Measurements from ENCODE around the gene PSME3IP1.

The PSME3IP1 gene

DNA sequence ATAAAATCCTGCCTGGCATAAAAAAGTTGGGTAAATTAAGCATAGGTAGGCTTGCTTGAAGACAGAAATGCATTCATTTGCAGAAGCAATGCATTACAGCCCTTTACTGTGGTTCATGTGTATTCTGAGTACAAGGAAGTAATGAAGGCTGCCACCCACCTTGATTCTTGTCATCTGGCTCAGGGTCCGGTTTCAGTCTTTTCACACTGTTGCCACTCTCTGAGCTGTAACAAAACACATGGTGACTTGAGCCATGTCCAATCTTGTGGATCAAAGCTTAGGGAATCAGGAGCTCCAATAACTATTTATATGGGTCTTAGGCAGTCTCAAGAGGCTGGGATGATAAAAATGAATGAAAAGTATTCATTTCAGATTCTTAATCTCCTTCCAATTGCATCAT lies 22.0 kb downstream of the PSME3IP1 start:
- no peak for DNase-seq (ENCODE audit: low read depth in 1 of 2, low spot score in 1 of 2)
- no peak for TF ChIP-seq GABPA (IDR thresholded peaks at IDR 0.05; ENCODE audit: low read depth)
- TF ChIP-seq SPI1 (IDR thresholded peaks at IDR 0.05; ENCODE audit: borderline replicate concordance, low read depth) = no peak
- TF ChIP-seq, protein P1, sequence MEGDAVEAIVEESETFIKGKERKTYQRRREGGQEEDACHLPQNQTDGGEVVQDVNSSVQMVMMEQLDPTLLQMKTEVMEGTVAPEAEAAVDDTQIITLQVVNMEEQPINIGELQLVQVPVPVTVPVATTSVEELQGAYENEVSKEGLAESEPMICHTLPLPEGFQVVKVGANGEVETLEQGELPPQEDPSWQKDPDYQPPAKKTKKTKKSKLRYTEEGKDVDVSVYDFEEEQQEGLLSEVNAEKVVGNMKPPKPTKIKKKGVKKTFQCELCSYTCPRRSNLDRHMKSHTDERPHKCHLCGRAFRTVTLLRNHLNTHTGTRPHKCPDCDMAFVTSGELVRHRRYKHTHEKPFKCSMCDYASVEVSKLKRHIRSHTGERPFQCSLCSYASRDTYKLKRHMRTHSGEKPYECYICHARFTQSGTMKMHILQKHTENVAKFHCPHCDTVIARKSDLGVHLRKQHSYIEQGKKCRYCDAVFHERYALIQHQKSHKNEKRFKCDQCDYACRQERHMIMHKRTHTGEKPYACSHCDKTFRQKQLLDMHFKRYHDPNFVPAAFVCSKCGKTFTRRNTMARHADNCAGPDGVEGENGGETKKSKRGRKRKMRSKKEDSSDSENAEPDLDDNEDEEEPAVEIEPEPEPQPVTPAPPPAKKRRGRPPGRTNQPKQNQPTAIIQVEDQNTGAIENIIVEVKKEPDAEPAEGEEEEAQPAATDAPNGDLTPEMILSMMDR (IDR thresholded peaks at IDR 0.05; ENCODE audit: insufficient read depth, low read length) = no peak
- TF ChIP-seq, protein P2, sequence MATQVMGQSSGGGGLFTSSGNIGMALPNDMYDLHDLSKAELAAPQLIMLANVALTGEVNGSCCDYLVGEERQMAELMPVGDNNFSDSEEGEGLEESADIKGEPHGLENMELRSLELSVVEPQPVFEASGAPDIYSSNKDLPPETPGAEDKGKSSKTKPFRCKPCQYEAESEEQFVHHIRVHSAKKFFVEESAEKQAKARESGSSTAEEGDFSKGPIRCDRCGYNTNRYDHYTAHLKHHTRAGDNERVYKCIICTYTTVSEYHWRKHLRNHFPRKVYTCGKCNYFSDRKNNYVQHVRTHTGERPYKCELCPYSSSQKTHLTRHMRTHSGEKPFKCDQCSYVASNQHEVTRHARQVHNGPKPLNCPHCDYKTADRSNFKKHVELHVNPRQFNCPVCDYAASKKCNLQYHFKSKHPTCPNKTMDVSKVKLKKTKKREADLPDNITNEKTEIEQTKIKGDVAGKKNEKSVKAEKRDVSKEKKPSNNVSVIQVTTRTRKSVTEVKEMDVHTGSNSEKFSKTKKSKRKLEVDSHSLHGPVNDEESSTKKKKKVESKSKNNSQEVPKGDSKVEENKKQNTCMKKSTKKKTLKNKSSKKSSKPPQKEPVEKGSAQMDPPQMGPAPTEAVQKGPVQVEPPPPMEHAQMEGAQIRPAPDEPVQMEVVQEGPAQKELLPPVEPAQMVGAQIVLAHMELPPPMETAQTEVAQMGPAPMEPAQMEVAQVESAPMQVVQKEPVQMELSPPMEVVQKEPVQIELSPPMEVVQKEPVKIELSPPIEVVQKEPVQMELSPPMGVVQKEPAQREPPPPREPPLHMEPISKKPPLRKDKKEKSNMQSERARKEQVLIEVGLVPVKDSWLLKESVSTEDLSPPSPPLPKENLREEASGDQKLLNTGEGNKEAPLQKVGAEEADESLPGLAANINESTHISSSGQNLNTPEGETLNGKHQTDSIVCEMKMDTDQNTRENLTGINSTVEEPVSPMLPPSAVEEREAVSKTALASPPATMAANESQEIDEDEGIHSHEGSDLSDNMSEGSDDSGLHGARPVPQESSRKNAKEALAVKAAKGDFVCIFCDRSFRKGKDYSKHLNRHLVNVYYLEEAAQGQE (IDR thresholded peaks at IDR 0.05; ENCODE audit: insufficient replicate concordance, low read depth) = no peak
- no peak for TF ChIP-seq POLR2AphosphoS5 (IDR thresholded peaks at IDR 0.05; ENCODE audit: low read depth)
- Histone ChIP-seq H3K27ac (replicated peaks) (no peak overlapping the region), H3K4me3 (replicated peaks; ENCODE audit: insufficient read depth, low read length) (no peak overlapping the region), H3K27me3 (ENCODE audit: insufficient read depth, poor library complexity, severe bottlenecking) (no peaks in the 10 kb centered on the region)

DNA sequence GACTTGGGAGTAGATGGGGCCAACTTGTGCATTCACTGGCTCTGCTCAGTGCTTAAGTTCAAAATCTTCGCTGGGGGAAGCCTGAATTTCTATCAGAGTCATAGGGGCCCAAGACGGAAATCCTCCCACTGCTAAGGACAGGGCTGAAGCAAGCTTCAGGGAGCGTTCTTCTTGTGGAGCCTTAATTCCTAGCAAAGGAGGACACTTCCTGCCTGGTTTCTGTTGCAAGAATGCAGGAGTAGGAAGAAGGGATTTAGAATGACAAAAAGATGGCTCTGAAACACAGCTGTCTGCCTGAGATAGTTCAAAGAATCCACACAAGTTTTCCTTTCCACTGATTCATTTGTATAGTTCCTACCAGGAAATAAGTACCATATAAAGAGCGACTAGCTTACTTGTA lies 26.4 kb downstream of the PSME3IP1 start:
- H3K27ac ChIP-seq (replicated peaks) = no peak overlapping the region
- no peak for TF ChIP-seq GABPA (IDR thresholded peaks at IDR 0.05; ENCODE audit: low read depth)
- H3K27me3 ChIP-seq (ENCODE audit: insufficient read depth, poor library complexity, severe bottlenecking) = no peaks in the 10 kb centered on the region
- H3K4me3 ChIP-seq (replicated peaks; ENCODE audit: insufficient read depth, low read length) = no peak overlapping the region
- DNase-seq (ENCODE audit: low read depth in 1 of 2, low spot score in 1 of 2) = no peak

DNA sequence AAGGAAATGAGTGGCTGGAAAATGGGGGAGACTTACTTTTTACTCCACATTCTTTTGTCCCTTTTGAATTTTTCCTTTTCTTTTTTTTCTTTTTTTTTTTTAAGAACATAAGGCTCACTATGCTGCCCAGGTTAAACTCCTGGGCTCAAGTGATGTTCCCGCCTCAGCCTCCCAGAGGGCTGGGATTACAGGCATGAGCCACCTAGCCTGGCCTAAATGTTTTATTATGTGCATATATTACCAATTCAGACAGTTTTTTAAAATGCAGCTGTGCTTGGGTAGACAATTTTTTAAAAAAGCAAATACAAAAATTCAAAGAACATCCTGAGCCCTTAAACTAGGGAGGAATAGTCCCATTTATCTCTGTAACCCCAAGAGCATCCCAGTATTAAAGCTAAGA lies 28.3 kb downstream of the PSME3IP1 start:
- DNase-seq (ENCODE audit: low read depth in 1 of 2, low spot score in 1 of 2) = no peak
- Histone ChIP-seq H3K27me3 (ENCODE audit: insufficient read depth, poor library complexity, severe bottlenecking) (no peaks in the 10 kb centered on the region), H3K27ac (replicated peaks) (no peak overlapping the region), H3K4me3 (replicated peaks; ENCODE audit: insufficient read depth, low read length) (no peak overlapping the region)
- TF ChIP-seq SPI1 (IDR thresholded peaks at IDR 0.05; ENCODE audit: borderline replicate concordance, low read depth) = no peak

GRCh38 chr16:57156351-57156703 lies 29.5 kb downstream of the PSME3IP1 start:
- no peak for TF ChIP-seq SPI1 (IDR thresholded peaks at IDR 0.05; ENCODE audit: borderline replicate concordance, low read depth)
- TF ChIP-seq, protein P2 (IDR thresholded peaks at IDR 0.05; ENCODE audit: insufficient replicate concordance, low read depth) = no peak
- no peak for TF ChIP-seq POLR2AphosphoS5 (IDR thresholded peaks at IDR 0.05; ENCODE audit: low read depth)
- TF ChIP-seq, protein P1 (IDR thresholded peaks at IDR 0.05; ENCODE audit: insufficient read depth, low read length) = no peak
- no peak for TF ChIP-seq GABPA (IDR thresholded peaks at IDR 0.05; ENCODE audit: low read depth)

DNA sequence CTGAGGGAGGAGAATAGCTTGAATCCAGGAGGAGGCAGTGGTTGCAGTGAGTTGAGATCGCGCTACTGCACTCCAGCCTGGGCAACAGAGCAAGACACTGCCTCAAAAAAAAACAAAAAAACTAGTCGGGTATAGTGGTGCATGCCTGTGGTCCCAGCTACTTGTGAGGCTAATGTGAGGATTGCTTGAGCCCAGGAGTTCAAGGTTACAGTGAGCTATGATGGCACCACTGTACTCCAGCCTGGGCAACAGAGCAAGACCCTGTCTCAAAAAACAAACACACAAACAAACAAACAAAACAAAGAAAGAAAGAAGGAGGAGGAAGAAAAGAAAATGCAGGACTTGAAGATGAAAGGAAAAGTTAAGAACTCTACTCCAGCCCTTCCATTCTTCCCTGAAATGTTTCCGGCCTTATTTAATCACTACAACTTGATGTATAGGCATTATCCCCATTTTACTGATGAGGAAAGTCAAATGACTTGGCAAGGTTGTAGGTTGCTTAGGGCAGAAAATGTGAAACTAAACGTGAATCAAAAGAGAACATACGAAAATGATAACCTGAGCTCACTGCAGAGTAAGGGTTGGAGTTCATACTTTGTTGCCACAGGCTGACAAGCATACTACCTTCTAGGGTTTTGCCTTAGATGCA lies 30.0 kb downstream of the PSME3IP1 start:
- TF ChIP-seq GABPA (IDR thresholded peaks at IDR 0.05; ENCODE audit: low read depth) = no peak
- no peak for TF ChIP-seq SPI1 (IDR thresholded peaks at IDR 0.05; ENCODE audit: borderline replicate concordance, low read depth)
- TF ChIP-seq, protein P2 (IDR thresholded peaks at IDR 0.05; ENCODE audit: insufficient replicate concordance, low read depth) = no peak
- TF ChIP-seq, protein P1 (IDR thresholded peaks at IDR 0.05; ENCODE audit: insufficient read depth, low read length) = no peak
- no peak for TF ChIP-seq POLR2AphosphoS5 (IDR thresholded peaks at IDR 0.05; ENCODE audit: low read depth)
- peak overlapping the region; percentile 43 for H3K27ac ChIP-seq (replicated peaks)
- no peak for DNase-seq (ENCODE audit: low read depth in 1 of 2, low spot score in 1 of 2)
- H3K4me3 ChIP-seq (replicated peaks; ENCODE audit: insufficient read depth, low read length) = no peak overlapping the region
- H3K27me3 ChIP-seq (ENCODE audit: insufficient read depth, poor library complexity, severe bottlenecking) = no peaks in the 10 kb centered on the region

More at GRCh38 chr16:57156351-57156703, 29.5 kb downstream of the PSME3IP1 start:
- no peak for DNase-seq (ENCODE audit: low read depth in 1 of 2, low spot score in 1 of 2)
- Histone ChIP-seq H3K27me3 (ENCODE audit: insufficient read depth, poor library complexity, severe bottlenecking) (no peaks in the 10 kb centered on the region), H3K27ac (replicated peaks) (peak overlapping the region; percentile 43), H3K4me3 (replicated peaks; ENCODE audit: insufficient read depth, low read length) (no peak overlapping the region)
